HG02763 (cell line): ENCODE results near the gene FMNL2.
"Not testable (repeated sequence)": the region's sequence is repeated elsewhere in the genome, so short reads cannot be mapped to it uniquely, and the experiment has no call there.

Source experiments
- ATAC-seq: cut with Tn5 transposase; IDR thresholded peaks from one replicate; pipeline ENCODE4 v1.9.1; 2021; ENCODE audit warnings: mild to moderate bottlenecking, moderate library complexity; ENCODE audit not compliant: unreplicated experiment

The FMNL2 gene

GRCh38 chr2:152513029-152513428 is 178.1 kb downstream of the FMNL2 start:
- no peak for ATAC-seq

GRCh38 chr2:152513681-152514080 is 178.7 kb downstream of the FMNL2 start:
- ATAC-seq: no peak

- no peak for ATAC-seq
Measured at GRCh38 chr2:152518034-152518433, 183.1 kb downstream of the FMNL2 start.

GRCh38 chr2:152518641-152519580 is 183.9 kb downstream of the FMNL2 start:
- ATAC-seq: no peak

GRCh38 chr2:152519581-152519952 is 184.6 kb downstream of the FMNL2 start:
- no peak for ATAC-seq

- ATAC-seq: no peak
Measured at GRCh38 chr2:152520759-152521158, 185.8 kb downstream of the FMNL2 start.

- not testable (repeated sequence) for ATAC-seq
Measured at GRCh38 chr2:152522446-152522845, 187.5 kb downstream of the FMNL2 start.

GRCh38 chr2:152523091-152523490 is 188.1 kb downstream of the FMNL2 start:
- no peak for ATAC-seq

GRCh38 chr2:152525277-152525838 is 190.4 kb downstream of the FMNL2 start:
- ATAC-seq: no peak

- ATAC-seq: no peak
Measured at GRCh38 chr2:152529420-152530115, 194.6 kb downstream of the FMNL2 start.

GRCh38 chr2:152532241-152532640 is 197.3 kb downstream of the FMNL2 start:
- no peak for ATAC-seq

GRCh38 chr2:152534460-152535135 is 199.6 kb downstream of the FMNL2 start:
- ATAC-seq: no peak

GRCh38 chr2:152537081-152537651 is 202.2 kb downstream of the FMNL2 start:
- ATAC-seq: no peak

- no peak for ATAC-seq
Measured at GRCh38 chr2:152539424-152539823, 204.4 kb downstream of the FMNL2 start.

GRCh38 chr2:152541712-152542111 is 206.7 kb downstream of the FMNL2 start:
- ATAC-seq: no peak

GRCh38 chr2:152542337-152542994 is 207.5 kb downstream of the FMNL2 start:
- ATAC-seq: no peak

- no peak for ATAC-seq
Measured at GRCh38 chr2:152542995-152543481, 208.1 kb downstream of the FMNL2 start.

GRCh38 chr2:152543717-152544116 is 208.7 kb downstream of the FMNL2 start:
- no peak for ATAC-seq

- ATAC-seq: no peak
Measured at GRCh38 chr2:152544638-152545037, 209.7 kb downstream of the FMNL2 start.

- ATAC-seq: no peak
Measured at GRCh38 chr2:152546230-152546837, 211.4 kb downstream of the FMNL2 start.
